Measurements from ENCODE around the gene WNT9A.

The WNT9A gene

GRCh38 chr1:227938911-227939790 lies 8.6 kb downstream of the WNT9A start:
- WGBS, 2 experiments (ENCODE audit: insufficient coverage in 2 of 2) = 85 to 86% methylated on average over 17 to 25 of the region's 27 CpGs
- no peak overlapping the region for H3K4me3 ChIP-seq (ENCODE audit: extremely low read depth, insufficient read depth, low read length, poor library complexity, severe bottlenecking)
- H3K4me1 ChIP-seq (ENCODE audit: control insufficient read depth, insufficient read depth, low read length, poor library complexity, severe bottlenecking) = no peaks in the 10 kb centered on the region
- no peak overlapping the region for H3K27ac ChIP-seq (ENCODE audit: low read depth, low read length, severe bottlenecking)
- H3K9me3 ChIP-seq (ENCODE audit: control insufficient read depth, low read length) = peaks cover 17% of the 10 kb centered on the region
- no peaks in the 10 kb centered on the region for H3K36me3 ChIP-seq (ENCODE audit: control insufficient read depth, insufficient read depth, low read length)

- H3K4me3 ChIP-seq (ENCODE audit: extremely low read depth, insufficient read depth, low read length, poor library complexity, severe bottlenecking) = no peak overlapping the region
Observed at GRCh38 chr1:227938276-227938675, 9.5 kb downstream of the WNT9A start.

GRCh38 chr1:227937838-227938145 lies 9.9 kb downstream of the WNT9A start:
- Histone ChIP-seq H3K27ac (ENCODE audit: low read depth, low read length, severe bottlenecking) (no peak overlapping the region), H3K4me3 (ENCODE audit: extremely low read depth, insufficient read depth, low read length, poor library complexity, severe bottlenecking) (no peak overlapping the region), H3K4me1 (ENCODE audit: control insufficient read depth, insufficient read depth, low read length, poor library complexity, severe bottlenecking) (no peaks in the 10 kb centered on the region), H3K9me3 (ENCODE audit: control insufficient read depth, low read length) (peaks cover 17% of the 10 kb centered on the region), H3K36me3 (ENCODE audit: control insufficient read depth, insufficient read depth, low read length) (no peaks in the 10 kb centered on the region)
- WGBS, 2 experiments (ENCODE audit: insufficient coverage in 2 of 2) = 91% methylated on average over 7 of the region's 7 CpGs

More at GRCh38 chr1:227938276-227938675, 9.5 kb downstream of the WNT9A start:
- Histone ChIP-seq H3K27ac (ENCODE audit: low read depth, low read length, severe bottlenecking) (no peak overlapping the region), H3K36me3 (ENCODE audit: control insufficient read depth, insufficient read depth, low read length) (no peaks in the 10 kb centered on the region), H3K9me3 (ENCODE audit: control insufficient read depth, low read length) (peaks cover 17% of the 10 kb centered on the region), H3K4me1 (ENCODE audit: control insufficient read depth, insufficient read depth, low read length, poor library complexity, severe bottlenecking) (no peaks in the 10 kb centered on the region)
- WGBS, 2 experiments (ENCODE audit: insufficient coverage in 2 of 2) = 91 to 92% methylated on average over 10 of the region's 10 CpGs

- no peak overlapping the region for H3K27ac ChIP-seq (ENCODE audit: low read depth, low read length, severe bottlenecking)
- 90 to 93% methylated on average over 18 to 20 of the region's 20 CpGs for WGBS, 2 experiments (ENCODE audit: insufficient coverage in 2 of 2)
- H3K9me3 ChIP-seq (ENCODE audit: control insufficient read depth, low read length) = peaks cover 17% of the 10 kb centered on the region
- no peaks in the 10 kb centered on the region for H3K36me3 ChIP-seq (ENCODE audit: control insufficient read depth, insufficient read depth, low read length)
- H3K4me1 ChIP-seq (ENCODE audit: control insufficient read depth, insufficient read depth, low read length, poor library complexity, severe bottlenecking) = no peaks in the 10 kb centered on the region
- no peak overlapping the region for H3K4me3 ChIP-seq (ENCODE audit: extremely low read depth, insufficient read depth, low read length, poor library complexity, severe bottlenecking)
Observed at GRCh38 chr1:227937031-227937837, 10.5 kb downstream of the WNT9A start.

GRCh38 chr1:227935826-227936225 lies 11.9 kb downstream of the WNT9A start:
- no peaks in the 10 kb centered on the region for H3K4me1 ChIP-seq (ENCODE audit: control insufficient read depth, insufficient read depth, low read length, poor library complexity, severe bottlenecking)
- H3K27ac ChIP-seq (ENCODE audit: low read depth, low read length, severe bottlenecking) = no peak overlapping the region
- H3K9me3 ChIP-seq (ENCODE audit: control insufficient read depth, low read length) = peaks cover 17% of the 10 kb centered on the region
- 90 to 93% methylated on average over 7 of the region's 7 CpGs for WGBS, 2 experiments (ENCODE audit: insufficient coverage in 2 of 2)
- no peaks in the 10 kb centered on the region for H3K36me3 ChIP-seq (ENCODE audit: control insufficient read depth, insufficient read depth, low read length)
- no peak overlapping the region for H3K4me3 ChIP-seq (ENCODE audit: extremely low read depth, insufficient read depth, low read length, poor library complexity, severe bottlenecking)

GRCh38 chr1:227934476-227935313 lies 13.0 kb downstream of the WNT9A start:
- Histone ChIP-seq H3K27ac (ENCODE audit: low read depth, low read length, severe bottlenecking) (peak overlapping the region; percentile 37), H3K36me3 (ENCODE audit: control insufficient read depth, insufficient read depth, low read length) (no peaks in the 10 kb centered on the region), H3K4me3 (ENCODE audit: extremely low read depth, insufficient read depth, low read length, poor library complexity, severe bottlenecking) (no peak overlapping the region), H3K4me1 (ENCODE audit: control insufficient read depth, insufficient read depth, low read length, poor library complexity, severe bottlenecking) (no peaks in the 10 kb centered on the region), H3K9me3 (ENCODE audit: control insufficient read depth, low read length) (peaks cover 17% of the 10 kb centered on the region)
- 89 to 90% methylated on average over 5 of the region's 5 CpGs for WGBS, 2 experiments (ENCODE audit: insufficient coverage in 2 of 2)

GRCh38 chr1:227929751-227930472 lies 17.8 kb downstream of the WNT9A start:
- WGBS, 2 experiments (ENCODE audit: insufficient coverage in 2 of 2) = 89 to 94% methylated on average over 14 to 17 of the region's 17 CpGs
- Histone ChIP-seq H3K4me1 (ENCODE audit: control insufficient read depth, insufficient read depth, low read length, poor library complexity, severe bottlenecking) (no peaks in the 10 kb centered on the region), H3K4me3 (ENCODE audit: extremely low read depth, insufficient read depth, low read length, poor library complexity, severe bottlenecking) (no peak overlapping the region), H3K27ac (ENCODE audit: low read depth, low read length, severe bottlenecking) (no peak overlapping the region), H3K36me3 (ENCODE audit: control insufficient read depth, insufficient read depth, low read length) (no peaks in the 10 kb centered on the region), H3K9me3 (ENCODE audit: control insufficient read depth, low read length) (peaks cover 4% of the 10 kb centered on the region)

GRCh38 chr1:227928811-227929375 lies 18.8 kb downstream of the WNT9A start:
- Histone ChIP-seq H3K4me1 (ENCODE audit: control insufficient read depth, insufficient read depth, low read length, poor library complexity, severe bottlenecking) (no peaks in the 10 kb centered on the region), H3K36me3 (ENCODE audit: control insufficient read depth, insufficient read depth, low read length) (no peaks in the 10 kb centered on the region), H3K9me3 (ENCODE audit: control insufficient read depth, low read length) (no peaks in the 10 kb centered on the region), H3K4me3 (ENCODE audit: extremely low read depth, insufficient read depth, low read length, poor library complexity, severe bottlenecking) (no peak overlapping the region), H3K27ac (ENCODE audit: low read depth, low read length, severe bottlenecking) (no peak overlapping the region)
- 67 to 100% methylated on average over 1 to 2 of the region's 12 CpGs for WGBS, 2 experiments (ENCODE audit: insufficient coverage in 2 of 2)

GRCh38 chr1:227927971-227928741 lies 19.6 kb downstream of the WNT9A start:
- Histone ChIP-seq H3K4me1 (ENCODE audit: control insufficient read depth, insufficient read depth, low read length, poor library complexity, severe bottlenecking) (no peaks in the 10 kb centered on the region), H3K27ac (ENCODE audit: low read depth, low read length, severe bottlenecking) (no peak overlapping the region), H3K9me3 (ENCODE audit: control insufficient read depth, low read length) (no peaks in the 10 kb centered on the region), H3K36me3 (ENCODE audit: control insufficient read depth, insufficient read depth, low read length) (no peaks in the 10 kb centered on the region), H3K4me3 (ENCODE audit: extremely low read depth, insufficient read depth, low read length, poor library complexity, severe bottlenecking) (no peak overlapping the region)
- WGBS, 2 experiments (ENCODE audit: insufficient coverage in 2 of 2) = 89 to 95% methylated on average over 6 to 9 of the region's 11 CpGs

Measured in mesodermal cell (in vitro differentiated cells).